ENCODE data around the gene ATP6V0A4.

DNA sequence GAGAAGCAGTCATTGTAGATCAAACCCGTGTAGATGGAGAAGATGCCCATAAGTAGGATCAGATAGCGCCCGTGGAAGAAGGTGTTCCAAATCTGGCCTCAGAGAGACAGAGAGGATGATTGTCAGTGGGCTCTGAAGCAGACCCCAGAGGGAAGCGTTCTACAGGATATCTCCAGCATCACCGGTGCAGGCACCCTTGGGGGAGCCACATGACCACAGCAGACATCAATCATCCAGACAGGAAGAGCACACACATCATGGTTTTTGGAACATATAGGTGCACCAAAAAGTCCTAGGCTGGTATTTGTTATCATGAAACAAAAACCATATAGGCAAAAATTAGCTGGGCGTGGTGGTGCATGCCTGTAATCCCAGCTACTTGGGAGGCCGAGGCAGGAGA is 52.8 kb downstream of the ATP6V0A4 start:
- TF ChIP-seq, protein P1, sequence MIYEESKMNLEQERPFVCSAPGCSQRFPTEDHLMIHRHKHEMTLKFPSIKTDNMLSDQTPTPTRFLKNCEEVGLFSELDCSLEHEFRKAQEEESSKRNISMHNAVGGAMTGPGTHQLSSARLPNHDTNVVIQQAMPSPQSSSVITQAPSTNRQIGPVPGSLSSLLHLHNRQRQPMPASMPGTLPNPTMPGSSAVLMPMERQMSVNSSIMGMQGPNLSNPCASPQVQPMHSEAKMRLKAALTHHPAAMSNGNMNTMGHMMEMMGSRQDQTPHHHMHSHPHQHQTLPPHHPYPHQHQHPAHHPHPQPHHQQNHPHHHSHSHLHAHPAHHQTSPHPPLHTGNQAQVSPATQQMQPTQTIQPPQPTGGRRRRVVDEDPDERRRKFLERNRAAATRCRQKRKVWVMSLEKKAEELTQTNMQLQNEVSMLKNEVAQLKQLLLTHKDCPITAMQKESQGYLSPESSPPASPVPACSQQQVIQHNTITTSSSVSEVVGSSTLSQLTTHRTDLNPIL (CRISPR knock-in tag; IDR thresholded peaks at IDR 0.05; ENCODE audit: low read depth): no peak
- TF ChIP-seq CSDC2 (CRISPR knock-in tag; IDR thresholded peaks at IDR 0.05): no peak
- TF ChIP-seq, protein P2, sequence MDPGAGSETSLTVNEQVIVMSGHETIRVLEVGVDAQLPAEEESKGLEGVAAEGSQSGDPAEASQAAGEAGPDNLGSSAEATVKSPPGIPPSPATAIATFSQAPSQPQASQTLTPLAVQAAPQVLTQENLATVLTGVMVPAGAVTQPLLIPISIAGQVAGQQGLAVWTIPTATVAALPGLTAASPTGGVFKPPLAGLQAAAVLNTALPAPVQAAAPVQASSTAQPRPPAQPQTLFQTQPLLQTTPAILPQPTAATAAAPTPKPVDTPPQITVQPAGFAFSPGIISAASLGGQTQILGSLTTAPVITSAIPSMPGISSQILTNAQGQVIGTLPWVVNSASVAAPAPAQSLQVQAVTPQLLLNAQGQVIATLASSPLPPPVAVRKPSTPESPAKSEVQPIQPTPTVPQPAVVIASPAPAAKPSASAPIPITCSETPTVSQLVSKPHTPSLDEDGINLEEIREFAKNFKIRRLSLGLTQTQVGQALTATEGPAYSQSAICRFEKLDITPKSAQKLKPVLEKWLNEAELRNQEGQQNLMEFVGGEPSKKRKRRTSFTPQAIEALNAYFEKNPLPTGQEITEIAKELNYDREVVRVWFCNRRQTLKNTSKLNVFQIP (CRISPR knock-in tag; IDR thresholded peaks at IDR 0.05; ENCODE audit: borderline replicate concordance, low read depth): no peak

Measured in SK-N-SH treated with all-trans-retinoic acid at 6 μM for 48 hours (cell line).